SIG-M5 (cell line): ENCODE measurements around the gene C11orf68.

Source experiments
- DNase-seq: peaks from one replicate; lab custom pipeline; 2025; lab: John Stamatoyannopoulos, UW

Gene C11orf68

DNA sequence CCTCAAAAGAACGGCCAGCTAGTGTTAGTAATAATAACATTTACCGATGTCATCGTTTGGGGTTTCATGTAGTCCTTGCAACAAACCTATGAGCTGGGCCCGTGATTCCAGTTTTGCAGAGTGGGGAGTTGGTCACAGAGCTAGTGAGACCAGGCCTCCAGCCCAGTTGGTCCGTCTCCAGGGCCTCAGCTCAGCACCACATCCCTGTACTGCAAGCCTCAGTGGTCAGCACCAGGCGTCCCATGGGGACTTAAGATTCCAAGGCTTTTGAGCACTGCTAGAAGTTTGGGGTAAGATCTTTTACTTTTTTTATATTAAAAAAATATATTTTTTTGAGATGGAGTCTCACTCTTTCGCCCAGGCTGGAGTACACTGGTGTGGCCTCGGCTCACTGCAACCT is 25.3 kb upstream of the C11orf68 start:
- DNase-seq: no peak

DNA sequence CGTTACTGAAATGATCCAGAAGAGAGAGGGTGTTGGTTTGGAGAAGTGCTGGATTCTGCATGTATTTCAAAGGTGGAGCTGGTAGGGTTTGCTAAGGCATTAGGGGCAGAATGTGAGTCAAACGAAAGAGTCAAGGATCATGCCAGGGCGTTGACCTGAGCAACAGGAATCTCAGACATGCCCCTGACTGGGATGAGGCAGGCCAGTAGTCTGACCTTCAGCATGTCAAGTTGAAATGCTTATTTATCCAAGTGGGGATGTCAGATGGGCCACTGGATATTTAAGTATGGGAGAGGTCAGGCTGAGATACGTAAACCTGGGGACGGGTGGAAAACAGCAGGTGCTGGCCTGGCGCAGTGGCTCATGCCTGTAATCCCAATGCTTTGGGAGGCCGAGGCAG is 23.7 kb upstream of the C11orf68 start:
- DNase-seq: no peak

DNA sequence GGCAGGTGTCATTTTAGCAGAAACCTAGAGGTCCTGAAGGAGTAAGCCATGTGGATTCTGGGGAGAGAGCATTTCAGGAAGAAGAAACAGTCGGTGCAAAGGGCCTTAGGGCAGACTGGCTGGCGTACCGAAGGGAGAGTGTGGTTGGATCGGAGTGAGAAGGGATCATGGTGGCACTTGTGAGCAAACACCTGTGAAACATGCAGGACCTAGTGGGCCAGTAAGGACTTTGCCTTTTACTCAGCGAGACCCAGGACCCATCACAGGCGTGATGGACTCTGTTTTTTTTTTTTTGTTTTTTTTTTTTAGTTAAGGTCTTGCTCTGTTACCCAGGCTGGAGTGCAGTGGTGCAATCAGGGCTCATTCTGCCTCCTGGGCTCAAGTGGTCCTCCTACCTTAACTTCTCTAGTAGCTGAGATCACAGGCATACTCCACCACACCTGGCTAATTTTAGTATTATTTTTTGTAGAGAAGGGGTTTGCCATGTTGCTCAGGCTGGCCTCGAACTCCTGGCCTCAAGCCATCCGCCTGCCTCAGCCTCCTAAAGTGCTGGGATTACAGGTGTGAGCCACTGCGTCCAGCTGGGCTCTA is 23.0 kb upstream of the C11orf68 start:
- no peak for DNase-seq

DNA sequence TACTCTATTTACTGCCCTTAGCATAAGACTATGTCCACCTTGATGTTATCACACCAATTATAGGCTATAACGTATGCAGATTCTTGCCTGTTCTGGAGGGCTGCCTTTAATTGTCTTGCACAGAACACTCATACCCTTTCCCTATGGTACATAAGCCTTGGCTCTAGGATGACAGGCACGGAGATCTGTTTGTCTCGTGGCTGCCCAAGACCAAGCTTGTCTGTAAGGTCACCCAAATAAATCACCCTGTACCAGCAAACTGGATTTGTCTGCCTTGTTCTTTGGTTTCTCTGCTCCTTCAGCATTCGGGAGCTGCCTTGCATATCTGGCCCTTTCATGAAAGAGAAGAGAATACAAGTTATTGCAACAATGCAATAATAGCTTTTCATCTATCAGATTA is 18.9 kb upstream of the C11orf68 start:
- no peak for DNase-seq

DNA sequence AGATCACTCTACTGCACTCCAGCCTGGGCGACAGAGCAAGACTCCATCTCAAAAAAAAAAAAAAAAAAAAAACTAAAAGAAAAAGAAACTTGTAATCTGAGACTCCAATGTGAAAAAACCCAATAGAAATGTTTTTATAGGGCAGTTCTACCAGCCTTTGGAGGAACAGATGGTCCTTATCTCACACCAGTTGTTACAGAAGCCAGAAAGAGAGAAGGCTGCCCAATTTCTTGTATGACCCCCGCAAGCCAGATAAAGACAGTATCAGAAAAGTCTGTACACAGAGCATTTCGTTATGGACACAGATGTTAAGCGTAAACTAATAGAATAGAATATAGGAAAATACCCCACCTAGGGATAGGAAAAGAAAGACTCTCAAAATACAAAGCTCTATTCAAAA is 15.2 kb upstream of the C11orf68 start:
- DNase-seq: no peak

DNA sequence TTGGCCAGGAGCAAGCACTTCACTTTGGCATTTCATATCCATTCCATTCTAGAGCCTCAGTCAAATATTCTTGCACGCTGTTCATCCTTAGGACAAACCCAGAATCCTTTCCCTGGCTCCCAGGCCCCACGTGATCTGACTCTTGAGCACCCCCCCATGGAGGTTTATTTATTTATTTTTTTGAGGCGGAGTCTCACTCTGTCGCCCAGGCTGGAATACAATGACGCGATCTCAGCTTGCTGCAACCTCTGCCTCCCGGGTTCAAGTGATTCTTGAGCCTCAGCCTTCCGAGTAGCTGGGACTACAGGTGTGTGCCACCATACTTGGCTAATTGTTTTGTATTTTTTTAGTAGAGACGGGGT is 13.7 kb upstream of the C11orf68 start:
- no peak for DNase-seq

DNA sequence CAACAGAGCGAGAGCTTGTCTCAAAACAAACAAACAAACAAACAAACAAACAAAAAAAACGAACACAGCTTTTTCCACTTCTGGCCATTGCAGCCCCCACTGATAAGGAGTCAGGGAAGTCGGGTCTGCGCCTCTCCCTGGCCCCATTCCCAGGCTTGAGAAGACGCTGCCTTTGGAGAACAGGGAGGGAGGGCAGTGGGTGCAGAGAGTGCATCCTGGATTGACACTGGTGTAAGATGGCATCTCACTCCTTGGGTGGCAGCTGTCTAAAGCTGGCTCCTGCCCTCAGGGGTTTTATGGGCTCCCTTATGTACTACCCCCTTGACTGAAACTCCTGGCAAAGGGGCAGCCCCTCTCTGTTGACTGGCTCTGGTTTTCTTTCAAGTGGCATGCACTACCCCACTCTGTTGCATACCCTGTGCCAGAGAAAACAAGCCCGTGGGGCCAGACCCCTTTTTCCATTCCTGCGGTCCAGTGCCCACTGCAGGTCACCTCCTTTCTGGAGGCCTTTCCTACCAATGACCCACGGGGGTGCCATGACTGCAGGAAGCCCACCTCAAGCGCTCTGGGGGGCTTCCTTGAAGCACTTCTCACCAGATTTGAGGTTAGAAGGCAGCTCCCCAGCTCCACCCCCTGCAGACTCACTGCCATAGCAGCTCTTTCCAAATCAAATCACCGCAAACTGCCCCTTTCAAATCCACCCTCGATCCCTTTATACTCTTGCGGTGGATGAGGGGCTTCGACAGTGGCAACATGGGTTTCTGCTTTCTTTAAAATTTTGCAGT is 13.1 kb upstream of the C11orf68 start:
- DNase-seq: no peak

DNA sequence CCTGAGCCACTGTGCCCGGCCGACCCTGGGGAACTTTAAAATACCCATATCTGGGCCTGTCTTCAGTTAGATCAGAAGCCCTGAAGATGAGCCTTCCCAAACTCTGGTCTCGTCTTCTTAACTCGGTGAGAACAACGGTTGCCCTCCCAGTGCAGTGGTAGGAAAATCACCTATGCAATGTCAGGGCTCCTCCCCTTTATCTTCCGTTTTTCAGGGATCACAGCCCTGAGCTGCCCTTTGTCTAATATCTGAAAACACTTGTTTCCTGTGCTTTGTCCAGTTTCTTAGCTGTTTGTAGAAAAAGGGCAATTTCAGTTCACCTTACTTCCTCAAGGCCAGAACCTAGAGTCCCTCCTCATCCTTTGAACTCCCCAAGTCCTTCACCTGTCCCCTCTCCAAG is 9.8 kb upstream of the C11orf68 start:
- no peak for DNase-seq

DNA sequence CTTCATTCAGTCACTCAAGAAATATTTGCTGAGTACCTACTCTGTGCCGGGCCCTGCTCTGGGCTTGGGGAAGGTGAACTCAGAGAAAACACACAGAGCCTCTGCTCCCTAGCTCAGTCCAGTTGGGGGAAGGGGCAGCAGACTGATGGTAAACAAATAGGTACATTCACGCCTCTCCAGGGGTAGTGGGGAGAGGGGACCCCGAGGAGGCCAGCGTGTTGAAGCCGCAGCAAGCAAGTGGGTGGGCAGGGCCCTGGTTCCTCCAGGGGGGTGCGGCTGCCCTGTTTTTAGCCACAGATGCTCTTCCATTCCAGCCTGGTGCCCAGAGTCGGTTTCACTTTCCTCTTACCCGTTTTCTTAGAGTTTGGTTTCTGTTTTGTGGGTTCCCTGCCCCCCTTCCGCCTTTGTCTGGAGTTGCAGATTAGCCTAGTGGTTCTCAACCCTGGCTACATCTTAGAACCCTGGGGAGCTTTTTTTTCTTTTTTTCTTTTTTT is 9.1 kb upstream of the C11orf68 start:
- no peak for DNase-seq

DNA sequence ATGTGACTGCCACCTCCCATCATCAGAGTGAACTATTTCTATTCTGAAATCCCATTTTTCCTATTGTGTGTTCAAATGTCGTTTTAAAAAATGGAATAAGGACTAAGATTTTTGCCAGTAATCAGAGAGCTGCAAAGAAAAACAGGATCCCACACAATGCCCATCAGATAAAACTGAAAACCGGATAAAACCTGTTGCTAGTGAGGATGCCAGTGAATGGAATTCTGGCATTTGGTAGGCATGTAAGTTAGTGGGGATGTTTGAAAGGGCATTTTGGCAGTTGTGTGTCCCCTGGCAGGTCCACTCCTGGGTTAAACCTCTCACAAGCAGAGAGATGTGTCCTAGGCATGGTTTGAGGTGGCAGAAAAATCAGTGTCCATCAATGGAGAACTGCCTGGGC is 6.5 kb upstream of the C11orf68 start:
- DNase-seq: no peak

DNA sequence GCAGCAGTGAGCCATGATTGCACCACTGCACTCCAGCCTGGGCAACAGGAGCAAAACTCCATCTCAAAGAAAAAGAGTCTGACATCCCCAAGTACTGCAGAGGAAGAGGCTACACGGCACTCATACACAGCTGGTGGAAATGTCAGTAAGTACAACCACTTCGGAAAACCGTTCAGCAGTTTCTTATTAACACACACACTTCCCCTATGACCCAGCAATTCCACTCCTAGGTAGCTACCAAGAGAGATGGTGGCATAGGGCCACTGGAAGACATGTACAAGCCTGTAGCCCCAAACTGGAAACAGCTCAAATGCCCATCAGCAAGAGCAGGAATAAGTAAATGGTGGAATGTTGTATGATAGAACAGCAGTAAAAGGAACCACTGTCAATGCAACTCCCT is 3.7 kb upstream of the C11orf68 start:
- no peak for DNase-seq

DNA sequence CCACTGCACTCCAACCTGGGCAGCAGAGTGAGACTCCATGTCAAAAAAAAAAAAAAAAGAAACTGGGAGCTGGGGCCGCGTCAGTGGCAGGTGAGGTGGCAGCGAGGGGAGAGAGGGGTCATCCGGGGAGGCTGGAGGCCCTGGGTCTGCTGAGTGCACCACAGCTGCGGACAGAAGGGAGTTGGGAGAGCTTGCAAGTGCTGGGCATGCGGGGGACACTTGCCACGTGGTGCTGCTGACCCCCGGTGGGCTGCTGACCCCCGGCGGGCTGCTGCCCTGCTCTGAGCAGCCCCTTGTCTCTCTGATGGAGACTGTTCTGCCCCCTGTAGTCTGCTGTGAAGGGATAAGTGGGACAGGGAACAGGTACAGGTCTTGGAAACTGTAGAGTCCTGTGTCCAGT is 3.0 kb upstream of the C11orf68 start:
- DNase-seq: no peak

DNA sequence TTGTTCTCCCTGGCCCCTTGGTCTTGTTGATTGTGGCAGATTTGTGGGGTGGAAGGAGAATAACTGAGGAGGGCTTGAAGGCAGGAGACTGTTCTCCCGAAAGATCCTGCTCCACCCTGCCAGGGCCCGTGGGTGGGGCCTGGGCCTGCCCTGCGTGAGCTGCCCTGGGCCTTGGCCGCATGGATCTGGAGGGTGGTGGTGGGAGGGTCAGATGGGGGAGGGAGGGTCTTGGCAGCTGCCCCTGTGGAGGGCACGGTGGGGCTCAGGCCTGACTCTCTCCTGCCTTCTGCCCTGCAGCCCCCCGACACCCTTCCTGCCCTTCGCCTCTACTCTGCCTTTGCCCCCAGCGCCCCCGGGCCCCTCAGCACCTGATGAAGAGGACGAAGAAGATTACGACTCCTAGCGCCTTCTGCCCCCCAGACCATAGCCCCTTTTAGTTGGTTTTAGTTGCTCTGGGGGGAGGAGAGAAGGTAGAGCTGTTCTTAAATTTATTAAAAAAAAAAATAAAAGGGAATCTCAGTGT is 2.2 kb upstream of the C11orf68 start:
- DNase-seq: no peak

DNA sequence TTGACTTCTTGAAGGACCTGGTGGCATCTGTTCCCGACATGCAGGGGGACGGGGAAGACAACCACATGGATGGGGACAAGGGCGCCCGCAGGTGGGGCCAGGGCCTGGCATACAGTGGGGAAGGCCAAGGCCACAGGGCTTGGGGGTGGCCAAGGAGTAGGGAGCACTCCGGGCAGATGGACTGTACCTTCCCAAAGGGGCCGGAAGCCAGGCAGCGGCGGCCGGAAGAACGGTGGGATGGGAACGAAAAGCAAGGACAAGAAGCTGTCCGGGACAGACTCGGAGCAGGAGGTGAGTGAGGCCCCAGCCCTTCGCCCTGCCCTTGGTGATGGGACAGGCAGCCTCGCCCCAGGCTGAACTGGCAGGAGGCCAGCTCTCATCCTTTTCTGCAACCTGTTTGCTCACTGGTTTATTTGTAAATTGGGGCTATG is 1.5 kb upstream of the C11orf68 start:
- DNase-seq: no peak

DNA sequence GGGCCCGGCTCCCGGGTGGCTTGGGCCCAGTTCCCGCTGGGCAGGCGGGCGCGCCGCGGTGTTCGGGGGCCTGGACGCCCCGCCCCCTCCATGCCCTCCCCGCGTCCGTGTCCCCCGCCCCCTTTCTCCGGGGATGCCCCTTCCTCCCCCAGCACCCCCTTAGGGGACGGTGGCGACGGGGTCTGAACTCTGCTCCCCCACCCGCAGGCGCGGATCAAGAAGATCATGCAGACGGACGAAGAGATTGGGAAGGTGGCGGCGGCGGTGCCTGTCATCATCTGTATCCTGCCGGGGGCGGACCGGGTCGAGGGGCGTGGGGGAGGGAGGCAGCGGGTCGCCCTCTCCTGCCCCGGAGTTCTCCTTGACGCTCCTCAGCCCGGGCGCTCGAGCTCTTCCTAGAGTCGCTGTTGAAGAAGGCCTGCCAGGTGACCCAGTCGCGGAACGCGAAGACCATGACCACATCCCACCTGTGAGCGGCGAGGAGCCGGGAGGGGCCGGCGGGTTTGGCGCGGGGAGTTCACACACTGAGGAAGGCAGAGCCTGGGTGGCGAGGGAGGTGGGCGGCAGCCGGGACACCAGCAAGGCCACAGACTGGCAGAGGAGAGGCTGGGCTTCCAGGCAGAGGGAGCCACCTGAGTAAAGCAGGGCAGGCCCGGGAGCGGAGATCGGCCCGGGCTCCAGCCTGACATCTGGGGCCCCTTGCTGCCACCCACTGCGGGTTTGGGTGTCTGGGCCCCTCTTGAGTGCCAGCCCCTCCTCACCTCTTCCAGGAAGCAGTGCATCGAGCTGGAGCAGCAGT is 910 bp upstream of the C11orf68 start:
- DNase-seq: no peak

DNA sequence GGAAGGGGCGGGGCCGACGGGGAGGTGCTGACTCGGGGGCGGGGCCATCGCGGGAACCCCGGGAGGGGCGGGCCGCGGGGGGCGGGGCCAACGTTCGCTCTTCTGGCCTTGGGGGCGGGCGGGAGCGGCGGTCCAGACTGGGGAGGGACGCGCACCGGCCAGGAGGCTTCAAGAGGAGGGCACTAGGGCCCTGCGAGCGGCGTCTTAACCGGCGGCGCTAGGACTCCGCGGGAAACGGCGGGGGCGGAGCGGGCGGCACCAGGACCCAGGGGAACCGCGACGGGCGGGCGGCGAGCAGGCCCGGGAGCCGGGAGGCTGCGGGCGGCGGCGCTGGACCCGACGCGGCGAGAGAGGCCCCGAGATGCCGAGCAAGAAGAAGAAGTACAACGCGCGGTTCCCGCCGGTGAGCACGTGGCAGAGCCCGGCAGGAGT is 295 bp upstream of the C11orf68 start, which contains the start of gene DRAP1:
DRAP1 (plus strand) TSS at position 286 of the 432 bp plus-strand sequence; CDS start at position 362, 76 bp downstream.
- DNase-seq: peak; percentile 83

DNA sequence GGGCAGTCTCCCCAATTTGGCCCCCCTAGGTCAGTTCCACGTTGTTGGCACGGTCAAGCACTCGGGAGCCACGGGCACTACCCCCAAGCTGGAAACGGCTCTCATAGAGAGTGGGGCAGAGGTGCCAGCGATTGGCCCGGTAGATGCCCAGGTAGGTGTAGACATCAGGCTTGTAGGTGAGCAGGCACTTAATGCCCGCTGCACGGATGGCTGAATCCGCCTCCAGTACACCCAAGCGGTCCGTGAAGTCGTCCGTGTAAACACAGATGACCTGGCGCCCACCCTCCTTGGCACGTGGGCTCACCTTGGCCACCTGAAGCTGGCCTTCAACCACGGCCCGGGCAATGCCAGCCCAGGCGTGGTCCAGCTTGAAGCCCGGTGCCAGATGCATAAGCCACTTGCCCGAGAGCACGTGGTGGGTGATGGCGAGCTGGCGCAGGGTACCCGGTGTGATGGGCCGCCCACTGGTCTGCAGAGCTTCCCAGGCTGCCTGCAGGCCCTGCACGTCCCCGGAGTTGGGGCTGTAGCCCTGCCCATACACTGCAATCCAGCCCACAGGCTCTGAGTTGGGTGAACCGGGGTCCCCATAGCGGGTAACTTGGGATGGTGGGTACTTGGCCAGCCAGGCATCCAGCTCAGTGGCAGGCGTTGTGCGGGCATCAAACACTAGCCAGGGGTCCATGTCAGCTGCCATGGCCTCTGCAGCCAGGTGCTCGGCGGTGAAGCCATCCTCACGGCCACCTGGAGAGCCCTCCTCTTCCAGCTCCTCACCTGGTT is 1.2 kb downstream of the C11orf68 start:
- no peak for DNase-seq

DNA sequence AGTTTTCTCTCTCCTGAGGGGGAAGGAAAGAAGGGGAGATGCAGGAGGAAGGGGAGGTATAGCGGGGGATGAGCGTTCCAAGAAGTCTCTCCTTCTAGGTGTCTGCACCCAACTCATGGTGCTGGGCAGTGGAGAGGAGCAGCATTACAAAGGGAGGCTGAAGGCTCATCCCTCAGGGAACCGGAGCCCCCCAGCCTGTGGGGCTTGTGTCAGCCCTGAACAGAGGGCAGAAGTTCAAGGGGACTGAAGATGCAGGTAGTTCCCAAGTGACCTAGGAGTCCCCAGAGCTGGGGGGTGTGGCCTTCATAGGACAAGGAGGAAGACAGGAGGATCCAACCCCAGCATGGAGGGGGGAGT is 1.8 kb downstream of the C11orf68 start:
- no peak for DNase-seq

DNA sequence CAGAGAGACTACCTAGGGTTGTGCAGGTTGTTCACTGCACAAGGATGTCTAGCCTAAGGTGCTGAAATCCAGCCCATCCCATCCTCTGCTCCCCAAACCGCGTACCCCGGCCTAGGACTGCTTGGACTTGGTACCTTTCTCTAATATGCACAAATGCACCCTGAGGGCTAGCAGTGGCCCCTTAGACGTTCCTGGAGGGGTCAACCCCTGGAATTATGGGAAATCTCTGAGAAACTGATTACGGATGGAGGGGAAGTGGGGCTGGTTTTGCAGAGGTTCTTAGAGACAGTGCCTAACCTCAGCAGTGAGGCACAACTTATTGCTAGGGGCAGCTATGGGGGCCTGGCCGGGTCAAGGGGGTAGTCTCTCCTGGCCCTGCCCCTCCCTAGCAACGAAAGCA is 2.5 kb downstream of the C11orf68 start:
- DNase-seq: no peak

DNA sequence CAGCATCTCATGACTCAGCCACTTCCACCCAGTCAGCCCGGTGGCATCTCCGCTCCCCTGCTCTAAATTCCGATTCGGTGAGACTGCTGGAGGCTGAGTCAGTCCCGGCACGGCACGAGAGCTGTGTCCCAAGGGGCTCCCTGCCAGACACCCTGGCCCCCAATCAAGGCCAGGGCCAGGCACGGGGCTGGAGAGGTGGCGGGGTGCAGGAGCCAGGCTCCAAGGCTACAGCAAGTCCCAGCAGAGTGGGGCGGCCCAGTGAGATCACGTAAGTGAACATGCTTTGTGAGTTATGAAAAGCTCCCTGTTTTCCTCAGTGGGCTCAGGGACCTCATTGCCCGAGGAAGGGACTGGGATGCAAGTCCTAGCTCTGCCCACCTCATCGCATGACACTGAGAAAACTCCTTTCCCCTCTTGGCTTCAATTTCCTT is 3.0 kb downstream of the C11orf68 start:
- DNase-seq: no peak

DNA sequence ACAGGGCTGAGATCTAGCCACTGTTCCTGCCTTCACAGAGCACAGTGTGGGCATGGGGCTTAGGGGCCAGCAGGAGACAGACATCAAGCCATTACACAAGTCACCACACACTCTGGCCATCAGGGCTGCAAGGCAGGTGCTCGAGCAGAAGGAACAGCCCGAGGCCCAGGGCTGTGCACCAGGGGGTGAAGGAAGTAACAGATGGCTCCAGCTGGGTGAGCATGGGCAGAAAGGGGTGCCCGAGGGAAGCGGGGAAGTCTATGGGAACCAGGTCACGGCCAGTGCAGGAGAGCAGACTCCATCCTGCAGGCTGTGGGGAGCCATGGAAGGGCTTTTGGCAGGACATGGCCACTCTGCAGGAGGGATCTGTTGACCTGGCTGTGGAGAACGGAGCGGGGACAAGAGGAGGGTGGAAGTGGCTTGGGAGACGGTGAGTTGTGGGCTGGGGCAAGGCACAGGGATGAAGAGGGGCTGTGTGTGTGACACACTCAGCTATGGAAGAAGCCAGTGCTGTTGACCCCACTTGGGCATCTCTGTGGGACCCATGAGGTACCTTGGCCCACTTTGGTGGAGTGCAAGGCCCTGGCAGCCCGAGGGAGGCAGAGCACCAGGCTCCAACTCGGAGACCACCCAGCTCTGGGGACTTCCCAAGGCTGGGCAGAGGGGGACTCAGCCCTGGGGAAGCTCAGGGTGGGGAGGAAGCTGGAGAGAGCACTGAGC is 3.6 kb downstream of the C11orf68 start:
- DNase-seq: no peak
